Glutamatergic neuron (in vitro differentiated cells): Measurements from ENCODE around the gene INHBC. TPM values are rescaled to one million over a fixed set of nuclear protein-coding genes. Genes with fewer than 3 reads are reported as not detected.

Experiments used
- DNase-seq: peaks from one replicate; pipeline ENCODE4 v3.0.0; 2022
- H3K27ac Mint-ChIP-seq: one replicate; pipeline ENCODE4 v1.8.0; 2020; ENCODE audit warnings: mild to moderate bottlenecking, mixed read lengths, inconsistent platforms; ENCODE audit not compliant: unreplicated experiment
- H3K27me3 Mint-ChIP-seq: one replicate; pipeline ENCODE4 v1.8.0; 2020; ENCODE audit warnings: mild to moderate bottlenecking, moderate library complexity, mixed read lengths, inconsistent platforms; ENCODE audit not compliant: unreplicated experiment
- H3K36me3 Mint-ChIP-seq: one replicate; pipeline ENCODE4 v1.8.0; 2020; ENCODE audit warnings: mild to moderate bottlenecking, mixed read lengths, inconsistent platforms; ENCODE audit not compliant: unreplicated experiment
- H3K4me1 Mint-ChIP-seq: one replicate; pipeline ENCODE4 v1.8.0; 2020; ENCODE audit warnings: mild to moderate bottlenecking, low read depth, mixed read lengths, inconsistent platforms; ENCODE audit not compliant: unreplicated experiment
- H3K4me3 Mint-ChIP-seq: one replicate; pipeline ENCODE4 v1.8.0; 2020; ENCODE audit warnings: mild to moderate bottlenecking, mixed read lengths, inconsistent platforms; ENCODE audit not compliant: unreplicated experiment
- H3K9me3 Mint-ChIP-seq: one replicate; pipeline ENCODE4 v1.8.0; 2020; ENCODE audit warnings: mild to moderate bottlenecking, moderate library complexity, mixed read lengths, inconsistent platforms; ENCODE audit not compliant: unreplicated experiment
- total RNA-seq: library from RNA; stranded (reverse); fragmentation: NEBNext Ultra II Directional; extraction: Animal tissue kit (Norgen Biotek cat#: 25700); gene quantifications from one replicate; pipeline ENCODE4 v1.2.1, GENCODE V29; 2021; ENCODE audit not compliant: unreplicated experiment
- TF ChIP-seq, protein P1 (sequence below): fragments of 200-600 bp; sonication (generic); IDR thresholded peaks from one replicate; pipeline ENCODE4 v1.5.0; 2021; ENCODE audit not compliant: partially characterized antibody, unreplicated experiment

The INHBC gene
- total RNA-seq, 1 donor from 2014 or later = not detected

- Mint-ChIP-seq H3K4me3 (peak overlapping the region; percentile 3), H3K27me3 (peaks cover 3% of the 10 kb centered on the region), H3K27ac (peak overlapping the region; percentile 84), H3K4me1 (peaks cover 18% of the 10 kb centered on the region), H3K36me3 (peaks cover 15% of the 10 kb centered on the region), H3K9me3 (peaks cover 7% of the 10 kb centered on the region)
- no peak for DNase-seq
- TF ChIP-seq, protein P1, sequence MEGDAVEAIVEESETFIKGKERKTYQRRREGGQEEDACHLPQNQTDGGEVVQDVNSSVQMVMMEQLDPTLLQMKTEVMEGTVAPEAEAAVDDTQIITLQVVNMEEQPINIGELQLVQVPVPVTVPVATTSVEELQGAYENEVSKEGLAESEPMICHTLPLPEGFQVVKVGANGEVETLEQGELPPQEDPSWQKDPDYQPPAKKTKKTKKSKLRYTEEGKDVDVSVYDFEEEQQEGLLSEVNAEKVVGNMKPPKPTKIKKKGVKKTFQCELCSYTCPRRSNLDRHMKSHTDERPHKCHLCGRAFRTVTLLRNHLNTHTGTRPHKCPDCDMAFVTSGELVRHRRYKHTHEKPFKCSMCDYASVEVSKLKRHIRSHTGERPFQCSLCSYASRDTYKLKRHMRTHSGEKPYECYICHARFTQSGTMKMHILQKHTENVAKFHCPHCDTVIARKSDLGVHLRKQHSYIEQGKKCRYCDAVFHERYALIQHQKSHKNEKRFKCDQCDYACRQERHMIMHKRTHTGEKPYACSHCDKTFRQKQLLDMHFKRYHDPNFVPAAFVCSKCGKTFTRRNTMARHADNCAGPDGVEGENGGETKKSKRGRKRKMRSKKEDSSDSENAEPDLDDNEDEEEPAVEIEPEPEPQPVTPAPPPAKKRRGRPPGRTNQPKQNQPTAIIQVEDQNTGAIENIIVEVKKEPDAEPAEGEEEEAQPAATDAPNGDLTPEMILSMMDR = no peak
These were observed 62.2 kb downstream of the INHBC start for GRCh38 chr12:57496822-57497221.

GRCh38 chr12:57497223-57498131 lies 62.9 kb downstream of the INHBC start:
- TF ChIP-seq, protein P1 = no peak

GRCh38 chr12:57498132-57498502 lies 63.5 kb downstream of the INHBC start:
- TF ChIP-seq, protein P1 = no peak
- Mint-ChIP-seq H3K27ac (peak overlapping the region; percentile 84), H3K27me3 (peaks cover 3% of the 10 kb centered on the region), H3K9me3 (peaks cover 11% of the 10 kb centered on the region), H3K4me3 (no peak overlapping the region), H3K4me1 (peaks cover 16% of the 10 kb centered on the region), H3K36me3 (peaks cover 19% of the 10 kb centered on the region)
- no peak for DNase-seq

More at GRCh38 chr12:57497223-57498131, 62.9 kb downstream of the INHBC start:
- H3K4me1 Mint-ChIP-seq = peaks cover 18% of the 10 kb centered on the region
- peak overlapping the region; percentile 13 for H3K4me3 Mint-ChIP-seq
- H3K27me3 Mint-ChIP-seq = peaks cover 3% of the 10 kb centered on the region
- H3K36me3 Mint-ChIP-seq = peaks cover 19% of the 10 kb centered on the region
- peaks cover 9% of the 10 kb centered on the region for H3K9me3 Mint-ChIP-seq
- DNase-seq = no peak
- H3K27ac Mint-ChIP-seq = peak overlapping the region; percentile 84

DNA sequence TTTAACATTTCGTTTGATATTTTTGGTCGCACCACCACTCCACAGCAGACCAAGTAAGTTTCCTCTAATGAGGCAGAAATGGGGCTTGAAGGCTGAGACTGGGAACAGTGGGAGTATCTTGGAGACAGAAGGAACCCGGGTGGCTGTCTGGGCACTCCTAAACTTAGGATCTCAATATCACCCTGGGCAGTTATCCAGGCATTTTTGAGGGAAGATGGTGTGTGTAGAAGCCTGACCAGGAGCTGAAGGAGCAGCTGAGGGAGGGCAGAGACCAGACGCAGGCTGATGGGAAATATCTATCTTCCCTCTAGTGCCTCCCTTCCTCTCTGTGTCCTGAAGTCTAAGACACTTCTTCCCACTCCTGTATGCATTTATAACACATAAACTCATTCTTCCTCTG lies 64.0 kb downstream of the INHBC start:
- H3K27ac Mint-ChIP-seq = peak overlapping the region; percentile 73
- H3K36me3 Mint-ChIP-seq = peaks cover 19% of the 10 kb centered on the region
- DNase-seq = no peak
- no peak overlapping the region for H3K4me3 Mint-ChIP-seq
- TF ChIP-seq, protein P1 = no peak
- H3K27me3 Mint-ChIP-seq = peaks cover 3% of the 10 kb centered on the region
- peaks cover 16% of the 10 kb centered on the region for H3K4me1 Mint-ChIP-seq
- H3K9me3 Mint-ChIP-seq = peaks cover 11% of the 10 kb centered on the region

DNA sequence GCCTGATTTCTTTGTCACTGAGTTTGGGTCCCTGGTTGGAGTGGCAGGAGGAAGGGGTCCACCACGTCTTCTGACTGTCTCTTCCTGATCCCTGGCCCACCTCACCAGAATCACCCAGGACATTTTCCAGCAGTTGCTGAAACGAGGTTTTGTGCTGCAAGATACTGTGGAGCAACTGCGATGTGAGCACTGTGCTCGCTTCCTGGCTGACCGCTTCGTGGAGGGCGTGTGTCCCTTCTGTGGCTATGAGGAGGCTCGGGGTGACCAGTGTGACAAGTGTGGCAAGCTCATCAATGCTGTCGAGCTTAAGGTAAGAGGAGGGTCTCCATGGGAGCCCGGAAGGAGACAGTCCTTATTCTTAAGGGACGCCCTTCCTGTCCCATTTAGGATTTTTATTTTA lies 65.6 kb downstream of the INHBC start:
- Mint-ChIP-seq H3K27ac (peak overlapping the region; percentile 43), H3K4me3 (no peak overlapping the region), H3K27me3 (peaks cover 3% of the 10 kb centered on the region), H3K9me3 (peaks cover 11% of the 10 kb centered on the region), H3K36me3 (peaks cover 19% of the 10 kb centered on the region), H3K4me1 (peaks cover 16% of the 10 kb centered on the region)
- TF ChIP-seq, protein P1 = no peak
- no peak for DNase-seq
